H1 (cell line): ENCODE results near the gene NKTR. TPM values are rescaled to one million over a fixed set of nuclear protein-coding genes. Genes with fewer than 3 reads are reported as not detected.

Experiments used
- CTCF ChIA-PET: fragments of 300-600 bp; sonication (Branson Sonifier 250); formaldehyde crosslinking; loops from one replicate; lab custom pipeline; 2021; ENCODE audit not compliant: partially characterized antibody; lab: Charles Lee
- POLR2A ChIA-PET: fragments of 300-600 bp; sonication (Branson Sonifier 250); formaldehyde crosslinking; loops from one replicate; lab custom pipeline; 2021; ENCODE audit warnings: inconsistent platforms; ENCODE audit not compliant: partially characterized antibody; lab: Charles Lee
- DNase-seq, 2 experiments: peaks; one replicate each; pipeline versions ENCODE4 v3.0.0 to v3.0.0-alpha.2; 2010 to 2022; ENCODE audit warnings: low spot score in 2 of 2, low read depth in 1 of 2, mixed read lengths in 1 of 2
- FAIRE-seq: peaks from 2 replicates; lab custom pipeline; 2011; peaks lifted over from hg19 to GRCh38; lab: Jason Lieb, UNC
- H2AFZ ChIP-seq: 2 replicates; pipeline ENCODE4 v1.8.1; 2012; ENCODE audit warnings: low read length, inconsistent platforms
- H2AK5ac ChIP-seq: 2 replicates; pipeline ENCODE4 v1.6.1; 2013; ENCODE audit warnings: low read depth, low read length
- H2BK120ac ChIP-seq: replicated peaks from 2 replicates; pipeline ENCODE3; 2013; ENCODE audit warnings: low read depth, low read length, inconsistent platforms
- H2BK12ac ChIP-seq: 2 replicates; pipeline ENCODE4 v1.6.1; 2013; ENCODE audit warnings: low read depth, low read length
- H2BK15ac ChIP-seq: 2 replicates; pipeline ENCODE4 v1.6.1; 2013; ENCODE audit warnings: low read length
- H2BK20ac ChIP-seq: 2 replicates; pipeline ENCODE4 v1.6.1; 2013; ENCODE audit warnings: low read length
- H2BK5ac ChIP-seq: 2 replicates; pipeline ENCODE4 v1.6.1; 2013; ENCODE audit warnings: low read depth, low read length
- H3K14ac ChIP-seq: 2 replicates; pipeline ENCODE4 v1.6.1; 2013; ENCODE audit warnings: inconsistent platforms; ENCODE audit not compliant: insufficient read length
- H3K18ac ChIP-seq: 2 replicates; pipeline ENCODE4 v1.6.1; 2013; ENCODE audit warnings: low read length; ENCODE audit errors: extremely low read depth
- H3K23ac ChIP-seq: 2 replicates; pipeline ENCODE4 v1.6.1; 2013; ENCODE audit warnings: inconsistent platforms; ENCODE audit not compliant: insufficient read length
- H3K23me2 ChIP-seq: 2 replicates; pipeline ENCODE4 v1.6.1; 2013; ENCODE audit warnings: low read depth, low read length
- H3K27ac ChIP-seq: 2 replicates; pipeline ENCODE4 v1.6.1; 2011; ENCODE audit warnings: low read depth, low read length, inconsistent platforms
- H3K27me3 ChIP-seq, 4 experiments: replicated peaks in 1 of 4; 1 replicate in 1 of 4; 2 replicates in 3 of 4; pipeline versions ENCODE4 v1.6.1 to v1.8.1; 2011 to 2013; ENCODE audit warnings: low read length in 3 of 4, mild to moderate bottlenecking in 3 of 4, inconsistent platforms in 2 of 4, mixed read lengths in 2 of 4, moderate library complexity in 1 of 4; ENCODE audit not compliant: control insufficient read depth in 3 of 4, insufficient read depth in 3 of 4; ENCODE audit errors: extremely low read depth in 1 of 4
- H3K36me3 ChIP-seq, 4 experiments: 2 replicates each; pipeline versions ENCODE4 v1.6.1 to v1.8.1; 2011 to 2013; ENCODE audit warnings: mild to moderate bottlenecking in 4 of 4, low read length in 3 of 4, moderate library complexity in 2 of 4, control low read depth in 1 of 4, inconsistent platforms in 1 of 4; ENCODE audit not compliant: insufficient read depth in 4 of 4, control insufficient read depth in 2 of 4
- H3K4ac ChIP-seq: replicated peaks from 2 replicates; pipeline ENCODE3; 2013; ENCODE audit warnings: low read length, low read depth, mixed read lengths, inconsistent platforms; ENCODE audit not compliant: insufficient read length
- H3K4me1 ChIP-seq, 4 experiments: replicated peaks in 1 of 4; 1 replicate in 1 of 4; 2 replicates in 3 of 4; pipeline versions ENCODE4 v1.6.1 to v1.8.1; 2011 to 2013; ENCODE audit warnings: low read length in 3 of 4, inconsistent platforms in 2 of 4, mixed read lengths in 1 of 4; ENCODE audit not compliant: insufficient read depth in 4 of 4, control insufficient read depth in 3 of 4
- H3K4me2 ChIP-seq, 2 experiments: 2 replicates each; pipeline versions ENCODE4 v1.6.1 to v1.8.1; 2011 to 2013; ENCODE audit warnings: low read depth in 2 of 2, low read length in 2 of 2, control low read depth in 1 of 2, inconsistent platforms in 1 of 2, mild to moderate bottlenecking in 1 of 2; ENCODE audit not compliant: insufficient read depth in 1 of 2
- H3K4me3 ChIP-seq, 4 experiments: fragments of 200-600, 300-600 bp in 1 of 4; sonication (generic), shearing (Covaris generic), sonication (Bioruptor Twin) in 1 of 4; 2 replicates each; pipeline versions ENCODE4 v1.5.1 to v1.8.1; 2011 to 2016; ENCODE audit warnings: low read length in 4 of 4, low read depth in 3 of 4, control low read depth in 2 of 4, inconsistent platforms in 2 of 4, mild to moderate bottlenecking in 2 of 4, mixed read lengths in 1 of 4, moderate library complexity in 1 of 4; ENCODE audit not compliant: insufficient read depth in 2 of 4; ENCODE audit errors: extremely low read depth in 1 of 4
- H3K56ac ChIP-seq: replicated peaks from 2 replicates; pipeline ENCODE3; 2013; ENCODE audit warnings: low read depth, mild to moderate bottlenecking, mixed read lengths, low read length, inconsistent platforms; ENCODE audit not compliant: insufficient read length
- H3K79me1 ChIP-seq: 2 replicates; pipeline ENCODE4 v1.6.1; 2013; ENCODE audit warnings: low read depth, low read length, control low read depth
- H3K79me2 ChIP-seq, 2 experiments: 2 replicates each; pipeline versions ENCODE4 v1.6.1 to v1.8.1; 2012 to 2013; ENCODE audit warnings: low read length in 2 of 2, mild to moderate bottlenecking in 2 of 2, inconsistent platforms in 1 of 2; ENCODE audit not compliant: insufficient read depth in 2 of 2, control insufficient read depth in 1 of 2
- H3K9ac ChIP-seq, 4 experiments: replicated peaks in 1 of 4; 1 replicate in 1 of 4; 2 replicates in 3 of 4; pipeline versions ENCODE4 v1.6.1 to v1.8.1; 2011 to 2013; ENCODE audit warnings: low read depth in 3 of 4, low read length in 3 of 4, control low read depth in 2 of 4, mild to moderate bottlenecking in 2 of 4, moderate library complexity in 2 of 4, inconsistent platforms in 1 of 4; ENCODE audit errors: extremely low read depth in 1 of 4
- H3K9me3 ChIP-seq, 2 experiments: 2 replicates each; pipeline versions ENCODE4 v1.6.1 to v1.8.1; 2012 to 2013; ENCODE audit warnings: mild to moderate bottlenecking in 2 of 2, moderate library complexity in 2 of 2, control low read depth in 1 of 2, inconsistent platforms in 1 of 2, low read depth in 1 of 2, low read length in 1 of 2, mixed read lengths in 1 of 2; ENCODE audit not compliant: insufficient read depth in 2 of 2
- H4K20me1 ChIP-seq, 2 experiments: replicated peaks in 1 of 2; 2 replicates each; pipeline versions ENCODE3 to v1.8.1; 2011 to 2013; ENCODE audit warnings: inconsistent platforms in 2 of 2, low read length in 2 of 2, mild to moderate bottlenecking in 1 of 2; ENCODE audit not compliant: insufficient read depth in 2 of 2, control insufficient read depth in 1 of 2
- H4K5ac ChIP-seq: 2 replicates; pipeline ENCODE4 v1.6.1; 2013; ENCODE audit warnings: low read length, low read depth, mixed read lengths, inconsistent platforms; ENCODE audit not compliant: insufficient read length
- H4K8ac ChIP-seq: 2 replicates; pipeline ENCODE4 v1.8.0; 2013; ENCODE audit warnings: mild to moderate bottlenecking, moderate library complexity, low read length, inconsistent platforms; ENCODE audit not compliant: insufficient read depth; ENCODE audit errors: extremely low read depth
- H4K91ac ChIP-seq: replicated peaks from 2 replicates; pipeline ENCODE3; 2013; ENCODE audit warnings: low read length, mixed read lengths, inconsistent platforms; ENCODE audit not compliant: insufficient read length
- BACH1 ChIP-seq: IDR thresholded peaks from 2 replicates; pipeline ENCODE4 v1.6.1; 2012; ENCODE audit warnings: low read length, improper control_type of control experiment
- CBX8 ChIP-seq: fragments of 300-800, 300-1000 bp; sonication (generic); IDR thresholded peaks from 2 replicates; pipeline ENCODE4 v1.7.1; 2016; ENCODE audit warnings: low read depth, low read length, borderline replicate concordance
- CHD1 ChIP-seq: IDR thresholded peaks from 2 replicates; pipeline ENCODE4 v1.6.1; 2012; ENCODE audit warnings: low read depth, low read length, improper control_type of control experiment
- CREB1 ChIP-seq: IDR thresholded peaks from 2 replicates; pipeline ENCODE4 v1.6.1; 2012; ENCODE audit warnings: inconsistent platforms
- EGR1 ChIP-seq: IDR thresholded peaks from 2 replicates; pipeline ENCODE4 v1.6.1; 2011; ENCODE audit warnings: low read depth, low read length, borderline replicate concordance
- SAP30 ChIP-seq: fragments of 300-600 bp; sonication (generic); IDR thresholded peaks from 2 replicates; pipeline ENCODE4 v1.7.1; 2012; ENCODE audit warnings: low read length, moderate library complexity, mild to moderate bottlenecking, inconsistent platforms; ENCODE audit not compliant: insufficient read depth, insufficient replicate concordance
- SP2 ChIP-seq: IDR thresholded peaks from 2 replicates; pipeline ENCODE4 v1.6.1; 2012; ENCODE audit warnings: mild to moderate bottlenecking, low read length, inconsistent platforms
- SP4 ChIP-seq: IDR thresholded peaks from 2 replicates; pipeline ENCODE4 v1.6.1; 2012; ENCODE audit warnings: low read length, inconsistent platforms
- ZNF274 ChIP-seq: IDR thresholded peaks from 2 replicates; pipeline ENCODE4 v1.7.0; 2012; ENCODE audit warnings: low read length, borderline replicate concordance; ENCODE audit errors: extremely low read depth
- WGBS, 2 experiments: shearing (Covaris generic) in 1 of 2; methylation state at CpG; one replicate each; pipeline versions ENCODE4 v1.1.6 to v1.1.7; 2013 to 2015; ENCODE audit warnings: low lambda C conversion rate in 2 of 2, mixed read lengths in 2 of 2, inconsistent platforms in 1 of 2, low coverage in 1 of 2, missing lambda C conversion rate in 1 of 2; ENCODE audit not compliant: insufficient replicate concordance in 2 of 2, insufficient coverage in 1 of 2, insufficient read length in 1 of 2; ENCODE audit errors: extremely low coverage in 1 of 2, missing lambda C conversion rate in 1 of 2; 5-methylcytosine and 5-hydroxymethylcytosine counted together
- polyA plus RNA-seq, 7 experiments: library from polyadenylated mRNA; depleted of rRNA in 3 of 7; stranded (reverse) in 5 of 7; unstranded in 2 of 7; fragments of >200 nt in 5 of 7; fragments of 200-250 nt in 2 of 7; gene quantifications; 1 replicate in 5 of 7; 2 replicates in 1 of 7; 4 replicates in 1 of 7; pipeline versions ENCODE4 v1.2.1 to v1.2.3, GENCODE V29; 2011 to 2013; ENCODE audit warnings: missing spikeins in 2 of 7, mixed read lengths in 2 of 7
- total RNA-seq: library from RNA; stranded (reverse); fragmentation: NEBNext Ultra II Directional; extraction: Animal tissue kit (Norgen Biotek cat#: 25700); gene quantifications from 2 replicates; pipeline ENCODE4 v1.2.1, GENCODE V29; 2021

Gene NKTR
- total and polyA plus RNA-seq, 2 of the 8 experiments (the other 6 are each of a cell fraction or from before 2014, with no cell fraction given), result 24.1 to 62.2 TPM

DNA sequence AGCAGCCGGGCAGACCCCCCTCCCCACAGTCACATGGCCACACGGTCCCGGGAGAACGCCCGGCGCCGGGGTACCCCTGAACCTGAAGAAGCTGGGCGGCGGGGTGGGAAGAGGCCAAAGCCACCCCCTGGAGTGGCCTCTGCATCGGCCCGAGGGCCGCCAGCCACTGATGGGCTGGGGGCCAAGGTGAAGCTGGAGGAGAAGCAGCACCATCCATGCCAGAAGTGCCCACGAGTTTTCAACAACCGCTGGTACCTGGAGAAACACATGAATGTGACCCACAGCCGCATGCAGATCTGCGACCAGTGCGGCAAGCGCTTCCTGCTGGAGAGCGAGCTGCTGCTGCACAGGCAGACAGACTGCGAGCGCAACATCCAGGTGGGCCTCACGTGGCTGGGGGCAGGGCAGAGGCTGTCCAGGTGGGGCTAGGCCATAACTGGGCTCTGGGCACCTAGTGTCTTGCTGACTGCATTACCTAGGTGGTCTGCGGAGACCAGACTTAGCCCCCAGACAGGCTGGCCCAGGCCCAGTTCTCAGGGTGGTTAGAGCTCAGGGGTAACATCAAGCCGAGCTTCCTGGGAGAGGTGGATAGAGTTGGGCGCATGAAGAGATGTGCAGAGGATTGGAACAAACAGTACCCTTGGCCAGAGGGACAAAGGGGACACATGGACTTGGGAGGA lies 59.1 kb downstream of the NKTR start:
- H3K4me3 ChIP-seq, result no peak overlapping the region
- DNase-seq (peak in 1 of 2 experiments; percentile 45), FAIRE-seq (no peak)
- H2AK5ac ChIP-seq, result peak overlapping the region; percentile 75; the same call in 1 of the 2 replicates
- peaks cover 6 to 10% (median 7%) of the 10 kb centered on the region in 4 experiments for H3K4me1 ChIP-seq
- no peak overlapping the region for H2BK20ac ChIP-seq
- 94% methylated on average over 24 of the region's 25 CpGs; no CpG with 5 or more reads in 1 of the 2 experiments for WGBS, 2 experiments
- no peak overlapping the region for H3K18ac ChIP-seq
- no peak overlapping the region for H4K5ac ChIP-seq
- H3K23ac ChIP-seq, result no peak overlapping the region
- H2BK5ac ChIP-seq, result no peak overlapping the region; the same call in none of the 2 replicates
- H3K23me2 ChIP-seq, result no peaks in the 10 kb centered on the region; the same call in 1 of the 2 replicates
- ChIA-PET POLR2A (interaction anchor here (1.1 to 1.4 kb wide), 4 partner anchors 8 to 11 kb away, joined by 4 to 7 read pairs (median 4); no protein-coding TSS in a partner anchor), CTCF (interaction anchor here (0.6 to 7.0 kb wide), 13 partner anchors 10 to 455 kb away, joined by 3 to 54 read pairs (median 7); partner anchors contain the start of gene HHATL)
- no peaks in the 10 kb centered on the region for H3K27me3 ChIP-seq
- peak overlapping the region; percentile 42 for H4K91ac ChIP-seq
- peaks cover 0 to 1% of the 10 kb centered on the region in 2 experiments for H4K20me1 ChIP-seq
- H4K8ac ChIP-seq, result peak overlapping the region; percentile 4; the same call in 1 of the 2 replicates
- H3K27ac ChIP-seq, result no peak overlapping the region
- H3K79me1 ChIP-seq, result no peaks in the 10 kb centered on the region
- H3K4me2 ChIP-seq, result no peak overlapping the region
- H3K14ac ChIP-seq, result no peak overlapping the region
- H2AFZ ChIP-seq, result no peak overlapping the region
- H3K4ac ChIP-seq, result no peak overlapping the region
- H3K56ac ChIP-seq, result no peak overlapping the region
- H2BK12ac ChIP-seq, result no peak overlapping the region
- H3K79me2 ChIP-seq, result no peaks in the 10 kb centered on the region
- H3K9ac ChIP-seq, result no peak overlapping the region
- no peaks in the 10 kb centered on the region for H3K9me3 ChIP-seq
- H2BK120ac ChIP-seq, result no peak overlapping the region
- no peak overlapping the region for H2BK15ac ChIP-seq
- no peaks in the 10 kb centered on the region; a peak in 1 of 8 replicates for H3K36me3 ChIP-seq
- TF ChIP-seq SP2 (no peak), SAP30 (no peak), CREB1 (no peak), ZNF274 (no peak), CHD1 (no peak), EGR1 (no peak), BACH1 (no peak), SP4 (no peak), CBX8 (no peak)
